ENCODE measurements around the gene CASP5. TPM values are rescaled to one million over a fixed set of nuclear protein-coding genes. Genes with fewer than 3 reads are reported as not detected.
"Not testable (repeated sequence)": the region's sequence is repeated elsewhere in the genome, so short reads cannot be mapped to it uniquely, and the experiment has no call there.

Gene CASP5
- total RNA-seq, 1 donor from 2014 or later, result not detected

DNA sequence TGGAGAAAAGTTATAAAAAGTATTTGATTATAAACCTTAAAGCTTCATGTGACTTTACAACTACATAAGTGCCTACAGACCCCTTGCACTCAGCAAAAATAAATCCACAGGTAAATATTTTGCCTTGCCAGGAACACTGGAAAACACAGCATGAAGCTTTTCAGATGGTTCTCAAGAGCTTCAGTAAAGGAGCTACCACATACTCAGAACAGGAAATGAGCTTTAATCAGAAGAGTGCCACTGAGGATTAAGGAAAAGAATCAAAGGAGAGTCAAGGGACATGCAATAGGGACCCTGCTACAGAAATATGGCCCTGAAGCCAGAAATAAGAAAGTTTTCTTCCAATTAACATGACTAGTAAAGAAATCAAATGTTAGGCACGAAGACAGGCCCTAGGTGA, 10.8 kb upstream of the CASP5 start:
- DNase-seq (ENCODE audit: low read depth), result no peak

DNA sequence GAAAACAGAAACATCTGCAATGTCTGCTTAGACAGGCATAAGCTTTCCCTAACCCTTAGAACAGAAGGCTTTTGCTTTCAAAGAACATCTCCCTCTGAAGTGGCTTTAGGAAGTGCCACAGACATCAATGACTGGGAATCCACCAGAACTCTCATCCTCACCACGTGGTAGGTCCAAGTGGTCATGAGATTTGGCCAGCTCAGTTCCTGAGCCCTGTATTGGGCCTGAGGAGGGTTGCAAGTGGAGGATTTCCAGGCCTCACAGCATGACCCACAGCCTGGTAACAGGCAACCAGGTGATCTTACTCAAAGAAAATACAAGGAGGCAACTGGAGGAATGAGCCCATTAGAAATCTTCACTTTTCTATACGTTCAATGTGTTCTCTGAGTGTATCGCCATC, 10.4 kb upstream of the CASP5 start:
- no peak for DNase-seq (ENCODE audit: low read depth)

DNA sequence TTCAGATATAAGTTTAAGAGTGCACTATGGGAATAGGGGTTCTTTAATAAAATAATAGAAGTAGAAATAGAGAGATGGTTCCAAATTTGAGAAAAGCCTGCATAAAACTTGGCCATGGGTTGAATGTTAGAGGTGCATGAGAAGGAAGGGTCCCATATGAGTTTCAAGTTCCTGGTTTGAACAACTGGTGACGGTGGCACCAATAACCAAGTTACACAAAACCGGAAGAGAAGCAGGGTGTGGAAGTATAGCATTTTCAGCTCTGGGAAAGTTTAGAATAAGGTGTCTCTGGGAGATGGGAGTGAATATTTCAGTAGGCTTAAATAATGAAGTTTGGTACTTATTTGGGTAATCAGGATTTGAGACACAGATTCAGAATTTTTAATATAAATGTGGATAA, 9.5 kb upstream of the CASP5 start:
- DNase-seq (ENCODE audit: low read depth), result no peak

DNA sequence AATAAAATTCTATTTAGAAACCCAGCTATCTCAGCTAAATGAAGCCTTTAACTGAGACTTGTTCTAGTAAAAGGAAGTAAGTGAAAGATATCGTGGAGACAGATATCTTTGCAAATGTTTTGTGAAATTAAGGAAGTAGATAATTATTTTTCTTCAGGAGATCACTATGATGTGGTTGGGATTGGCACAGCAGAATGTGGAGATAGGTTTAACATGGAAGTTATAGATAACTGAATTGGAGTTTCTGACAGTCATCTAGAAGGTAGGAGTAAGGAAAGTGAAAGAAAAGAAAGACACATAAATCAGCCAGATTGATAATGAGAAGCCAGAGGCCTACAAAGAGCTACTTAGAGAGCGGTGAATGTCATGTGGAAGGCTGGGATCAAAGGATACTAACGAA, 4.7 kb upstream of the CASP5 start:
- no peak for DNase-seq (ENCODE audit: low read depth)

DNA sequence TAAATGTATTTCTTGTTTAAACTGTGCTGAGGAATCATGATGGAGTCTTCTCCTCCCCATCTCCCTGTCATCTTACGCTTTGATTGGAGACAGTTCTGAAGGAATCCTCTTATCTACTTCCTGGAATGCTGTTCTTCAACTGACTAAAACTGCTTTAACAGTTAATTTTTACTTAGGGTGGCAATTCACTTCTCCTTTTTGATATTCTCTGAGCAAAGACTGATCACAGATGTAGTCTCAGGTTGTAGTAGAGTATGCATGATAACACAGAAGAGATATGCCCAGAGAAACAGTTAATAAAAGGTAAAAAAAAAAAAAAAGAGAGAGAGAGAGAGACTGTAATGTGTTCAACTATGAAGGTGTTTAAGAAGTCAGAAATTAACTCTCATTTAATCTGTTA, 1.4 kb upstream of the CASP5 start:
- no peak for DNase-seq (ENCODE audit: low read depth)

DNA sequence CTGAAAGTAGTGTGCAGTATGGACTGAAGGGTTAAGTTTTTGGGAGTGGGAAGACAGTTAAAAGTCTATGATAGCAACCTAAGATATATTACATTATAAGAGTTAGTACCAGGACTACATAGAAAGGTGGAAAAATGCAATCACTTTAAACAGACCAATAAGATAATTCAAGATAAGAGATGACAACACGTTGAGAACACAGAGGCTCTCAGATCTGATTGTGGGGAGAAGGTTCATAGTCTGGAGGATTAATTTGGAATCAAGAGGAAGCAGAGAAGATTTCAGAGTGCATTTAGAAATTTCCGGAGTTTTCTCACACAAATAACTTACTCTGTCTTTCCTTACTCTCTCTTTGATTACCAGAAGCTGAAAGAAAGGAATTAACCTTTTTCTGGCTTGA, 441 bp downstream of the CASP5 start:
- no peak for DNase-seq (ENCODE audit: low read depth)

DNA sequence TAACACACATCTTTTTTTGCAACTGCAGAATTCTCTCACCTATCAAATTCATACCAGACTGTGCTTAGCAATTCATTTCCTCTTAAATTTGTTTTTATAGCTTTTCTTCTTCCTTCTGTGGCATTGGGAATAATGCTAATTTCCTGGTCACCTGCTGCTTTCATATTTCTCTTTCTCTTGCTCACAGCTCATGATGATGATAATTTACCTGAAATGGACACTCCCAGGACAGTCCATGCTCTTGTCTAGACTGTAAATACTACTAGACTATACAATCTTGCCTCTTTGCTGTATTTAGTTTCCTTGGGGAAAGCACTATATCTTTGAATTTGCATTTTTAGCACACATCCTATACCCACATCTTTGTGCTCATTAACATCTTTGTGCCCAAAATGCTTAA, 15.5 kb downstream of the CASP5 start:
- DNase-seq (ENCODE audit: low read depth), result no peak

DNA sequence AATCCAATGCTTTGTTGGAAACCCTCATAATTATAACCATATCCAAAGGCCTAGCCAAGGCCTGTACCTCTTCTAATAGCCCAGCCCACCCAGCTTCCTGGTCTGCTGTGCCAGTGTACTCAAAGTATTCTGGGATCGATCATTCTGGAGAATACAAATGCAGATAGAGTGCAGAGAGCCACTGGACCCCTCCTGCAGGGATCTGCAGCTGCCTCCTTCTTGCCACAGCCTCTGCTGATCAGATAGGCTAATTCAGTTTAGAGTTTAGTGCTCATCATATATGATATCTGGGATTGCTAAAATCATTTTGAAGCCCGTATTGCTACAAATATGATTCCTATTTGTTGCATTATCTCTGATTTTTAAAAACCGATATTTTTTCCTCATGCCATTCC, 17.5 kb downstream of the CASP5 start:
- no peak for DNase-seq (ENCODE audit: low read depth)

DNA sequence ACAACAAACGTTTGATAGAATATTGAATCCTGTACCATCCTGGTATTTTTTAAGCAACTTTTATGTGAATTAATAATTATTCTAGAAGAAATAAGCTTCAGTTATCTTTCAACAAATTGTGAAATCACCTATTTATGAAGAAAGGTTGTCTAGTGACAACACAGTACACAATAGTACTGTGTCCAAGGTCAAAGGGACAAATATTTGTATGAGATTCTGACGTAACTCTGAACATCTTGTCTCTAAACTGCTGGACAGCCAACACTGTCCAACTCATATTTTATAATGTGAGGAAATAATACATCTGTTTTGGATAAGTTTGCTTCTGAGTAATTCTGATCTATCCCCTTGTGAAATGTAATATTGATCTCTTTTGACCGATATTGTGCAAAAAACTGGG, 18.9 kb downstream of the CASP5 start:
- DNase-seq (ENCODE audit: low read depth), result no peak

DNA sequence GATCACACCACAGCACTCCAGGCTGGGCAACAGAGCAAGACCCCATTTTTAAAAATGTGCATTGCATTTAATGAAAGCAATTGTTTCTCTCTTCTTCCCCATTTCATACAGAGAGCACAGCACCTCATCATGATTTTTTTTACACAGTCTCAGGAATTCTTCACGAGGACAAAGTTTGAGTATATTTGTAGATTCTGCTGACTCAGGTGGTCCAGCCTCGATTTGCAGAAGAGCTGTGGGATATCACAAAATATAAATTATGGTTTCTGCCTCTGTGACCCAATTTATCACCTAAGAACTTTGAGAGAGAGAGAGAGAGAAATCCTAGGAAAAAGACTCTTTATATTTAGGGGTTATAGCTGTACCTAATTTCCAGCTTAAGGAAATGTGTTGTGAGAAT, 19.8 kb downstream of the CASP5 start:
- no peak for DNase-seq (ENCODE audit: low read depth)

DNA sequence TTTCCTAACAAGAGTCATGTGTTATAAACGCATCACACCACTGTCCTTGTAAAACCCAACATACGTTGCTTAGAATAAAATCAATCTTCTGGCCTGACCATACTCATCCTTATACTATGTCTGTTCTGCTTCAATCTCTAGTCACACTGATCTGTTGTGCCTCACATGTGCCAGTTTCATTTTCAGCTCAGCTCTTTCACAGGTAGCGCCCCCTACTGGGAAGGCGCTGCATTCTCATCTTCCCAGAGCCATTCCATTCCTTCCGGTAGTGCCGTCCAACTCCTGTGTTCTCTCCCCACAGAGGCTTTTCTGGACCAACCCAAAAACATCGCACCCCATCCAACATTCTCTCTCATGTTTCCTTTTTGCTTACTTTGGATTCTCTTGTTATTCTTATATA, 22.2 kb downstream of the CASP5 start:
- DNase-seq (ENCODE audit: low read depth), result no peak

DNA sequence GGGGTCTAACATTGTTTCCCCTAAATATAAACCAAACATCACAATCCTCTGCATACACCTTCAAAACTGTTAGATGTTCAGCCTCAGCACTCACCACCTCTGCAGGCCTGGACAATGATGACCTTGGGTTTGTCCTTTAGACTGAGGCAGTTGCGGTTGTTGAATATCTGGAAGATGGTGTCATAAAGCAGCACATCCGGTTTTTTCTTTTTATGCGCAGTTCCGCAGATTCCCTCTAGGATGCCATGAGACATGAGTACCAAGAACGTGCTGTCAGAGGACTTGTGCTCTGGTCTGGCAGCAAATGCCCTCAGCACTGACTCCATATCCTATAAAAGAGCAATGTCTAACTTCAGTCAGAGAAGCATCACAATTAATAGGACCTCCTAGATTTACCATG, 22.8 kb downstream of the CASP5 start:
- DNase-seq (ENCODE audit: low read depth), result peak; percentile 20

DNA sequence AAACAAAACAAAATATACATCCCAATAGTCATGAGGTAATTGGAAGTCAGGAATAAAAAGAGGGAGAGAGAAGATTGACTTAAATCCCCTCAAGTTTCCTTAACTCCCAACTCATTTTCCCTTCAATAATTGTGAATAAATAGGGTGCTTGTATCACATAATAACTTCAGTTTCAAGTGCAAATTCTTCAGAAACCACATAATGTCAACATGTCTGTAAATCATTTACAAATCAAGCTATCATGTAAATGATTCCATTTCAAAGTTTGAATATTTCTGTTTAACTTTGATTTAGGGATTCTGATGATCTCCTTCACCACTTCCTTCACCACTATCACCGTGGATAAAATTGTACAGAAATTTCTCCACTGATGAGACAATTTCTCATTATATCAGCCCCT, 23.2 kb downstream of the CASP5 start:
- DNase-seq (ENCODE audit: low read depth), result no peak

DNA sequence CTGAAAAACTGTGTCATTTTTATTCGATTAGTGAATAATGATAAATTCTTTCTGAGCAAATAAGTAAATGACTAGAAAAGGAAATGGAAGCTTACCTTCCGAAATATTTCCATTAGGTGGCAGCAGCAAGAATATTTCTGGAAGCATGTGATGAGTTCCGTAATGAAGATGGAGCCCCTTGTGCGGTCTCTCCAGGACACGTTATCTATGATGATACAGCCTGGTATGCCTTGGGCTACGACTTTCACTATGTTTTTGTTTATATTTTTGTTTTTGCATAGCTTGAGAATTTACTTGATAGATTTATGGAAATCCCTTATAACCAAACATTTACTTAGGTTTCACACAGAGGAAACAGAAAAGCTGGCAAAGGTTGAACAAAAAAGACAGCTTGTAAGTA, 25.7 kb downstream of the CASP5 start:
- DNase-seq (ENCODE audit: low read depth), result peak; percentile 41

DNA sequence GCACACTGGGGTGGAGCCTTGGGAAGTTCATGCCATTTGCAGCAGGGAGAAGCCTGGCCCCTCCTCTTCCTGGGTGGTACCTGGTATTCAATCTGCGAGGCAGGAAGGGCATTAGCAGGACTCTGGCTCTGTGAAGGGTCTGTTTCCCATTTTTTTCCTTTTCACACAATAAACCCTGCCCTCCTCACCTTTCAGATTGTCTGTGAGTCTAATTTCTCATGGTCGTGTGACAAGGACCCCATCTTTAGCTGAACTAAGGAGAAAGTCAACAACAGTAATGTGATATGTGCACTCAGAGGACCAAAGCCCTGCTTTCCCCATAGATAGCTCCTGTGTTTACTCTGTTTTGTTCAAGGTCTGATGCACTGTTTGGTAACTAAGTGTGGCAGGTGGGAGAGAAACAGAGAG, 28.0 kb downstream of the CASP5 start:
- no peak for DNase-seq (ENCODE audit: low read depth)

DNA sequence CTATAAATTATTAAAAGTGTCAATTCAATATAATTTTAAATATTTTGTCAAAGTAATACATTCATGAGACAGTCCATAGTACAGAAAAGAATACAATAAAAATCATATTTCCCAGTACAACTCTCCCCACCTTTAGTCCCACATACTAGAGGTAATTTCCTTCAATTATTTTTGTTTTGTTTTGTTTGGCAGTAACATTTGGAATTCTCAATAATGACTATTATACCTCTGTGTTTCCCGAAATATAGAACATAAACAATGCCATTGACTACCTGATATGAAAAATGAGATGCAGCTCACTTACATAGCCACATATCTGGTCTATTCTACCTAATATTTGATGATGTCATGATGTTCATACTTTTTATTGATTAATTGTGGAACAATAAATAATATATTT, 30.2 kb downstream of the CASP5 start:
- DNase-seq (ENCODE audit: low read depth), result no peak

DNA sequence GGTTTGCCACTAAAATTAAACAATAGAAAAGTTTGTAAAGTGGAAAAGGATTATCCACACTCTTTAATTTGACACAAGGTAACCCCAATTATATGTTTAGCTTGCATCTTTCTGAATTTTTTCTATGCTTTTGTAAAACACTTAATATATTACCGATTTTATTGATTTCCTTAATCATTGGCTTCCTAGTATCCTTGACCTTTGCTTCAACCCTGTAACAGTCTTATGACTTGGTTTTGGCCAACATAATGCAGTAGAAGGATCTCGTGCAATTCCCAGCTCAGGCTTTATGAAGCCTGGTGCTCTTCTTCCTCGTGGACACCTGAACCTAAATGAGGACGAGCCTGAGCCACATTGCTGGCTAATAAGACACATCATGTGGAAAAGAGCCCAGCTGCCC, 31.0 kb downstream of the CASP5 start:
- no peak for DNase-seq (ENCODE audit: low read depth)

DNA sequence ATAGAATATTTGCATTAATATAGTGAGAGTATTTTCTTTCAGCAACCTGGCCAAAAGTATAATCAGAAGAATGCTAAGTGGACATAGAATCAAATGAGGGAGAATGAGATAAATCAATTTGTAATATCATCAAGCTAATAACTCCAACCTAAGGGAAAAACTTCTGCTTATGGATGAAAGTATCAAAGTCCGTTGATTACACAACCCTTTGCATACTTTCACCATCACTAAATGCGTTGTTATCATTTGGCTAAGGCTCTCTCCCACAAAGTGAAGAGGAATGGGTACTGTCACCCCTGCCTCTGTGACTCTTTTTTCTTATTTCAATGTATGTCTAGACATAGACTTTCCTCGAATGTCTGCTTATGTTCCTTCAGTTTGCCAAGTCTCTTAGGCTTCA, 38.2 kb downstream of the CASP5 start:
- DNase-seq (ENCODE audit: low read depth), result no peak

DNA sequence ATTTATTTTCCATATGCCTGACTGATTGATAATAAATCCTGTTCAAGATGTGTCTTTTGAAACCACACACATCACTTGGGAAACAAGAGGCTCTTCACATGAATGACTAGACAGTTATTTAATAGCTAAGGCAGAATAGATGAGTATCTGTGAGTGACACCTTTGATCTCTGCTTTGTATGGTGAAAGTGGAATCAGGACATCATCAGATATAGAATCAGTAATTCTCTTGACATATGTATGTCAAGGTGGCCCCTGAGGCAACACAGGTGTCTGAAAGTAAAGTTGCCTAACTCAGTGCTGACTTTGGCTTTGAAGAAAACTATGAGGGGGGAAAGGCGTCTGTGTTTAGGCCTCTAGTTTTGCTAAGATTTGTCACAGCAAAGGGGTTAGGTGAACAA, 43.1 kb downstream of the CASP5 start:
- no peak for DNase-seq (ENCODE audit: low read depth)

DNA sequence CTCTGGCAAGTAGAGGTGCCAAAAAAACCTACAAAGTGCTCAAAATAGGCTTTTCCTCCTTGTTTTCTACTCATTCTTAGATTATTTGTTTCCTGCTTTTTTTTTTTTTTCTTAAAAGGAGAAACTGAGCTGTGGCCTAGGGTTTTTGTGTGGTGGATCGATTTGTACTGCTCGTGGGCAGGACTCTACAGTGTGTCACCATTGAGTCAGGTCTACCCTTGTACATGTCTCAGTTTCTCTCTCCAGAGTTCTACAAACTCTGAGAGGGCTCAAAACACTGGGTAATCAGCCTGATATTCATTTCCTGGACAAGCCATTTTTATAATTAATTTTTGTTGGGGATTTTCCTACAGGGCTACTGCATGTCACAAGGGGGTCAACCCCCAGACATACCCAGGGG, 49.4 kb downstream of the CASP5 start:
- no peak for DNase-seq (ENCODE audit: low read depth)

DNA sequence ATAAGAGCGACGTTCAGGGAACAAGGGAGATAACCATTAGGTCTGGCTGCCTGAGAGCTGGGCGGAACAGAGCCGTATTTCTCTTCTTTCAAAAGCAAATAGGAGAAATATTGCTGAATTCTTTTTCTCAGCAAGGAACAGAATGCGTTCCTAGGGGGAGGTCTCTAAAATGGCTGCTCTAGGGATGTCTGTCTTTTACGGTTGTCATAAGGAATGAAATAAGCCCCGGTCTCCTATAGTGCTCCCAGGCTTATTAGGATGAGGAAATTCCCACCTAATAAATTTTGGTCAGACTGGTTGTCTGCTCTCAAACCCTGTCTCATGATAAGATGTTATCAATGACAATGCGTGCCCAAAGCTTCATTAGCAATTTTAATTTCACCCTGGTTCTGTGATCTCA, 50.0 kb downstream of the CASP5 start:
- DNase-seq (ENCODE audit: low read depth), result not testable (repeated sequence)

DNA sequence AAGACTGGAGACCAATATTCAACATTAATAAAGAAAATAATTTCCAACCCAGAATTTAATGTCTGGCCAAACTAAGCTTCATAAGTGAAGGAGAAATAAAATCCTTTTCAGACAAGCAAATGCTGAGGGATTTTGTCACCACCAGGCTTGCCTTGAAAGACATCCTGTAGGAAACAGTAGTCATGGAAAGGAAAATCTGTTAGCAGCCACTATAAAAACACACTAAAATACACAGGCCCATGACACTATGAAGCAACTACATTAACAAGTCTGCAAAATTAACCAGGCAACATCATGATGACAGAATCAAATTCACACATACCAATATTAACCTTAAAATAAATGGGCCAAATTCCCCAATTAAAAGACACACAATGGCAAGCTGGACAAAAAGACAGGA, 52.2 kb downstream of the CASP5 start:
- DNase-seq (ENCODE audit: low read depth), result no peak

DNA sequence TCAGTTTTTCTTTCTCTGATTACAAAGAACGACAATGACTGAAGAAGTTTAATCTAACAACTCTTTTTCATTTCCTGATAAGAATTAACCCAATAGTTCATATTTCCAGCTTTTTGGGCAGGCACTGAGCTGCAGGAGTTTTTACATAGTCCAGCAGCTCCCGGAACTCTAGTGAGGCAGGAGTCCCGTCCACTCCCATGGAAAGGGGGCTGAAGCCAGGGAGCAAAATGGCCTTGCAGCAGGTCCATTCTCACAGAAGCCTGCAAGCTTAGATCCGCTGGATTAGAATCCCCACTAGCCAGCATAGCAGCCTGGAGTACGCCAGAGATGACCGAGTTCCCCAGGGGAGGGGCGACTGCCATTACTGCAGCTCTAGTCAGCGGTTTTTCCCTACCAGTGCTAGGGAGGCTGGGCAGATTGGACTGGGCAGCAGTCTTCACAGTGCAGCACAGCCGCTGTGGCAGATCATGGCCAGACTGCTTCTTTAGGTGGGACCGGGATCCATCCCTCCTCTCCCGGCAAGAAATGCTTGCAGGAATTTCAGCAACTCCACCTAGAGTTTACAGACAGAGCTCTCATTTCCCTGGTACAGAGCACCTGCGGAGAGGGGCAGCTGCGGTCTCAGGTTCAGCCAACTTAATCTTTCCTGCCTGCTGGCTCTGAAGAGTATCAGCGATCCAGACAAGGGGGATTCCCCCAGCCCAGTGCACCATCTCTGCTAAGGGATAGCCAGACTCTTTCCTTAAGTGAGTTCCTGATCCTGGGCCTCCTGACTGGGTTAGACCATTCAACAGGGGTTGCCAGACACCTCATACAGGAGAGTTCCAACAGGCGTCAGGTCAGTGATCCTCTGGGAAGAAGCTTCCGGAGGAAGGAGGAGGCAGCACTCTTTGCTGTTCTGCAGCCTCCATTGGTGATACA, 53.9 kb downstream of the CASP5 start:
- DNase-seq (ENCODE audit: low read depth), result peak; percentile 71
